Iris pigment epithelial cell (primary cell): Measurements from ENCODE around the gene EFNA5.
"Not testable (repeated sequence)": the region's sequence is repeated elsewhere in the genome, so short reads cannot be mapped to it uniquely, and the experiment has no call there.

Source experiments
- DNase-seq: peaks from one replicate; pipeline ENCODE4 v3.0.0-alpha.2; 2011; ENCODE audit warnings: low read depth

The EFNA5 gene

DNA sequence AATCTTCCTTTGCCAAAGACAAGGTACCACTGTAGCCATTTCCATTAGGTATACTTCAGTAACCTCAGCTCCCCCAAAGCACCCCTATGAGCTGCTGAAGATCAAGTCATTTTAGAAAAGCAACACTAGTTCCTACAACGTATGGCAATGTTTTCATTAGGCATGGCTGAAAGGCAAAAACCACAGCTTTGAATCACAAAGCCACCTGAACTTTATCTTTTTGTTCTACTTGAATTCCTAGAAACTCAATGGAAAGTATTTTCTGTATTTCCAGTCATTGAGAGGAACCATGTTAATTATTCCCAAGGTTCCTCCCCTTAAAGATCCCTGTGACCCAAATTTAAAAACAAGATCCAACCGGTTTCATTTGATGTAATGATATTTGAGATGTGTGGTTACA is 152.1 kb downstream of the EFNA5 start:
- no peak for DNase-seq

DNA sequence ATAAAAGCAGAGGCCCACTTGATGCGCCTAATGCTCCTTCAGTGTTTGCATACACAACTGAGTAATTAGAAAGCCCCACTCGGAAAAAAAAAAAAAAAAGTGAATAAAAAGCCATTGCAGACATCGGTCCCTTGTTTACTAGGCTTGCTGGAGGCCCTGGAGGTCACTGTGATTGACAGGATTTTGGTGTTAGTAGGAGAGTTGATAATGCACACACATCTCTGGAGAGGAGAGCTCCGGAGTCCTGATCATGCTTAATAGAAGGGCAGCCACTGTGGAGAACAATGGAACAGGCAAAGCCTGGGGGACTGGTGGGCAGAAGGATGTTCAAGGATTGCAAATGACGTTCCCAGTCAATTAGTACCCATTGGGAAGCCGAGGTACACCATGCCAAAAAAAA is 152.5 kb downstream of the EFNA5 start:
- no peak for DNase-seq

DNA sequence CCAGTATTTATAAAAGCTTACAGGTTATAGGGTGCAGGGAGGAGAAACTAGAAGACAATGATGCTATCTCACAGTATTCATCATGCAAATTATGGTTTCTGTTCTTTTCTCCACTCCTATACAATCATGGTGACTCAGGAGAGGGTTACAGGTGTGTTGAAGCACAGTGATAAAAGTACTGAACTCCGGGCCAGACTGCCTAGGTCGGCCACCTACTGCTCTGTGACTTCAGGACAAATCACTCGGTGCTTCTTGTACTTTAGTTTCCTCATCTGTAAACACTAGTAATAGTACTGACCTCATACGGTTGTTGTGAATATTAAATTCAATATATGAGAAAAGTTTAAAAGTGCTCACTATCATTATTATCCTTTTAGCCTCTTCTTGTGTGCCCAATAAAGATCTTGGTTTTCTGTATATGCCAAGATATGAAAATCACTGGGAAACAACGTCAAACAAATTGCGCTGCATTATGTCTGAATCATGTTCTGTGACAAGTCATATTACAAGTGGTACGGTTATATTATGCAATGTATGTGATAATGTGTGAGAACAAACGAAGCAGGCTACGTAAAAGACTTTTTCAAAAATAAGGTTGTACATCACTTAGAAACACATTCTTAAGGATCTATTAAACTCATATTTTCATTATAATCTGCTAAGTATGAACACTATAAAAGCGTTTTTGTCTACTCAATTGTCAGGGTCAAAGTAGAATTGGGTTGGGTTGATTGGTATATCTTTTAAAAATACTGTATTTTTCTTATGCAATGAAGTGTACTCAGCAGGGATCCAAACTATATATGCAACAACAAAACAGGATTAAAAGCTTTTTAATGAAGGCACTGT is 153.3 kb downstream of the EFNA5 start:
- DNase-seq: no peak

DNA sequence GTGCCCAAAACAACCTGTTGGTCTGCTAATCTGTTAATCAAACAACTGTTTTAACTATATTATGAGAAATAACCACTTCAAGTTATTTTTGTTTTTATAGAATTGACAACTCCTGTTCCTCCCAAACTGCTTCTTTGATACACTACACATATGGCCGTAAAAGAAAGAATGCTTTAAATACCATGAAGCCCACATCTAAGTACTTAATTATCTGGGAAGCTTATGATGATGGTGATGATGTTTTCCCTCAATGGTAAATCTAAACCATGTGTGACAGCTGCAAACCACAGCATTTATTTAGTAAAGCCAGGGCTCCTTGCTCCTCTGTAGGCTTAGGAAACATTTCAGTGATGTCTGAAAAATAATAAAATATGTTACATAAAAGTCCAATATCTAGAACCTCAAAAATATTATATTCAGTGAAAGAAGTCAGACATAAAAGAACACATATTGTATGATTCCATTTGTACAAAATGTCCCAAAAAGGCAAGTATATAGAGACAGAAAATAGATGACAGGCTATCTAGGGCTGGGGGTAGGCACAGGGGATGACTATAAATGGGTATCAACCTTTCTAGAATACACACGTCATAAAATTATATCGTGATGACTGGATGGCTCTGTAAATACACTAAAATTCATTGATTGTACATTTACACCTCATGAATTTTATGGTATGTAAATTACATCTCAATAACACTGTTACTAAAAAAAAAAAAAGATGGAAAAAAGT is 154.1 kb downstream of the EFNA5 start:
- peak; percentile 62 for DNase-seq

DNA sequence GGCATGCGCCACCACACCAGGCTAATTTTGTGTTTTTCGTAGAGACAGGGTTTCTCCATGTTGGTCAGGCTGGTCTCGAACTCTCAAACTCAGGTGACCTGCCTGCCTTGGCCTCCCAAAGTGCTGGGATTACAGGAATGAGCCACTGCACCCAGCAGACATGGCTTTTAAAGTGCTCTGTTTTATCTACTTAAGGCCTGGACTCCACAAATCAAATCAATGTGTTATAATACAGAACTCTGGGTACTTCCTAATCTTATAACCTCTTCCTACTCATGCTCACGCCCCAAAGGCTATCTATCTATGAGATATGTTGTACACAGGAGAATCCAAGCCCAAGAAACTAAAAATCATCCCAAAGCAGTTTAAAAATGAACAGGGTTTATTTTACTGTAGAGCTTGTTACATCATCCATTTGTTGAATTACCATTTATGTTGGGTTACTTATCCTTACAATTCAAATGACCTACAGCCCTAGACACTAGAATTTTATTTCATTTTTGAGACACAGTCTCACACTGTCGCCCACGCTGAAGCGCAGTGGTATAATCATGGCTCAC is 155.1 kb downstream of the EFNA5 start:
- no peak for DNase-seq

DNA sequence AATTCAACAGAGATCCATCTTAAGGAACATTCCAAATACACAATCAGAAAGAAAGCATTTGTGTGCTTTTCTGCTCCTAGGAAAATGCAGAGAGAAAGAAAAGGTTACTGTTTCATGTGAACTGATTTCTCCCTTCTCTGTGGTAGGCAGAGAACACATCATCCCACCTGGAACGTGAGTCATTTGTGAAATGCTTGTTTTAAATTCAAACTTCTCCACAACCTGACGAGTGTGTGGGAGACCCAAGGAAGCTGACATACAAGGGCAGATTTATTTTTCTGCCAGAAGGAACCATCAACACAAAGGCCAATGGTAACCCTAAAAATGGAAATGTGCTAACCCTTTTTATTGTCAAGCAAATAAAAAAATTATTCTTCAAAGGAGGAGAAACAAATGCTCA is 156.4 kb downstream of the EFNA5 start:
- DNase-seq: peak; percentile 36

DNA sequence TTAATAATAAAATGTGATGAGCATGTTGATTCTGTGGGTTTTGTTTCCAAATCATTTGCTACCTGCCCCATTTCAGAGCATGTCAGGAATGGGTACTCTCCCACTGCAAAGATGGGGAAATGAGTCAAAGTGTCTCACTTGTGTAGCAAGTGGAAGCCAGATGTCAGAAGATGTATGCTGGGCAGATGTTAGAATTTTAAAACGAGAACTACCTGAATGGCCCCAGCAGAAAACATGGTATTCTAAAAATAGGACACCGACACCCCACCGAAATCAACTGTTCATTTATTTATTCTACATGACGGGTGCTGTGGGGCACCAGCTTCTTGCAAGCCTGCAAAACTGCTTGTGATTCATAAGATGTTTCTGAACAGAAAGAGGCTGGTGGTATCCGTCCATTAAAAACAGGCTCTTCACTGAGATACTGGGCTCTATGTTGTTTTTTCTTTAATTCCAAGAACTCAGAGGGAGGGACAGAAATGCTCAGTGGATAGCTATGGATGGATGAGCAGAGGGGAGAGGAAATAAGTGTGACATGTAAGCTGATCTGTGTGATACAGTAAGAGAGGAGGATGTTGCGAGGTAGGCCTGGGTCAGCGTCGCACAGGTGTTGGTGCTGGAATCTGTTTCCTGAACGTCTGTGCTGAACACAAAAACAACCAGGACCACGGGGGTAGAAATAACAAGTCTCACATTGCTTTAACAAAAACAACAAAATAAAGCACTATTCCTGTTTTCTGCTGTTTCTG is 157.2 kb downstream of the EFNA5 start:
- peak; percentile 7 for DNase-seq

DNA sequence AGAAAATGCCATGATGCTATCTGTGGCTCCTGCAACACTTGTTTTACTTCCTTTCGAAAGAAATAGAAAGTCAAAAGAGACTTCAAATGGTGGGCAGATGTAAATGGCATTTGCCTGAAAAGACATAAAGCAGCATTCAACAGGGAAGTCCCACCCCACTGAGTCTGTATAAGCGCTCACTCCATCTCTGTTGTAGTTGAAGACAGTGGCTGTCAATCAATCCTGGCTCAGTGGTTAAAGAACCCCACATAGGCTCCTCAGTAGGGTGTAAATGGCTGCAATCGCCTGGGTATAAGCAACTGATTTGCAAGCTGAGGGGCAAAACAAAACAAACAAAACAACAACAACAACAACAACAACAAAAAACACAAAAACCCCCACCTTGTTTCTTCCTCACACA is 158.7 kb downstream of the EFNA5 start:
- DNase-seq: no peak

DNA sequence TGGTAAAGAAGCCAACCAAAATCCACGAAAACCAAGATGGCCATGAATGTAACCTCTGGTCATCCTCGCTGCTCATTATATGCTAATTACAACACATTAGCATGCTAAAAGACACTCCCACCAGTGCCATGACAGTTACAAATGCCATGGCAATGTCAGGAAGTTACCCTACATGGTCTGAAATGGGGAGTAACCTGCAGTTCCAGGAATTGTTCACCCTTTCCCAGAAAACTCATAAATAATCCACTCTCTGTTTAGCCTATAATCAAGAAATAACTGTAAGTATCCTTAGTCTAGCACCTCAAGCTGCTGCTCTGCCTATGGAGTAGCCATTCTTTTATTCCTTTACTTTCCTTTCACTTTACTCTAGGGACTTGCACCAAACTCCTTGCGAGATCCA is 160.6 kb downstream of the EFNA5 start:
- no peak for DNase-seq

DNA sequence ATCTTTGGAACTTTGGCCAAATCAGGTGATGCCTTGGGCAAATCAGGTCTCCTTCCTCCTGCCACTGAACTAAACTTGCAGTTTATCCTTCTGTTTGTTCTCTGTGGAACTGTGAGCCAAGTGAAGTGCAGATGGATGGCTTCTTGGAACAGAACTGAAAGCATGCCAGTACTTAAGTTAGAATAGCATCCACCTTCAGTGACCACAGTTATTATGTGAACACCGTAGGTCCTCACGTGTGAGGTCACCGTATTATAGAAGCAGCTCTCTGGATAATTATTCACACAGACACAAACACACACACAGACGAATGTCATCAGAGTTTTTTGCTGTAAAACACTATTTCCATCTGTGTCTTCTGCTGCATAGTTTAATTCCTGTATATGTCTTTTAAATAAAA is 162.6 kb downstream of the EFNA5 start:
- no peak for DNase-seq

DNA sequence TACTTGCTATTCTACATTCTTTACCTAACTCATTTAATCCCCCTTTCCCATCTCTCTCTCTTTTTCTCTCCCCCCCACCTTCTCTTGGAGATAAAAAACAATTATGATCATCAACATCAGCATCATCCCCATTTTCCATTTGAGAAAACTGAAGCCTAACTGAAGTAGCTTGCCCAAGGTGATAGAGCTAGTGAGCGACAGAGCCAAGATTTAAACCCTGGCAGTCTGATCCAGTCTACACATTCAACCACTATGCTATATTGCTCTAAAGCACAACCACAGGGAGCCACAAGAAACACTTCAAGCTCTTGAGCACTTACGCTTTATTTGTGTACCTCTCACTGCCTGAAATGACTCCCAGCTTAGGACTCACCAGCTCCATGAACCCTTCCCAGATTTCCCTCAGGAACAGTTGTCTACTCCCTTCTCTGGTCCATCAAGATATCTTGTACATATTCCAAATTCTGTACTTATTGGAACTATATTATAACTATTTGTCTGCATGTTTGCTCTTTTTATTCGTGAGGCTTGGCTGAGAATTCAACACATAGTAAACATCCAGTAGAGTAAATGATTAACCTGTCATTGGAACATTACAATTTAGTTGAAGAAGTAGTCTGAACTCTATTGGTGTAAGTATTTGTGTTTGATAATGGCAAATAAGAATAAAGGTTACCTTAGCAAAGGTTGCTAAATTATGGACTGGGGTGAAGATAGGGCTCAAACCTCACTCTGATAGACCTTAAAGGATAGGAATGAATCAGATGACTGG is 164.8 kb downstream of the EFNA5 start:
- no peak for DNase-seq

DNA sequence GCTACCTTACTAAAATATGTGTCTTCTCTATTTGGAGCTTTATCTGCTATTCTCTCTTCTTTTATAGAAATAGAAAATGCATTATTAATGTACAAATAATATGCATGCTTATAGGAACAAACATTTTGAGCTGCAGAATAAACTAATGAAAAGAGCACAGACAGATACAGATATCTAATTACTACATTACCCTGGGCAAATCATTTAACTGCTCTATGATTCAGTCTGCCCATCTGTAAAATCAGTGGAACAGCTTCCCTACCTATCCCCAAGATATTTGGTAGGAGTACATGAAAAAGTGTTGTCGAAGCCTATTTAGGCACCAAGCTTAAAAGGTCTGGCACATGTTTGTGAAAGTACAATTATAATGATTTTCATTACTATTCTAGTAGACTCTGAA is 166.3 kb downstream of the EFNA5 start:
- no peak for DNase-seq

DNA sequence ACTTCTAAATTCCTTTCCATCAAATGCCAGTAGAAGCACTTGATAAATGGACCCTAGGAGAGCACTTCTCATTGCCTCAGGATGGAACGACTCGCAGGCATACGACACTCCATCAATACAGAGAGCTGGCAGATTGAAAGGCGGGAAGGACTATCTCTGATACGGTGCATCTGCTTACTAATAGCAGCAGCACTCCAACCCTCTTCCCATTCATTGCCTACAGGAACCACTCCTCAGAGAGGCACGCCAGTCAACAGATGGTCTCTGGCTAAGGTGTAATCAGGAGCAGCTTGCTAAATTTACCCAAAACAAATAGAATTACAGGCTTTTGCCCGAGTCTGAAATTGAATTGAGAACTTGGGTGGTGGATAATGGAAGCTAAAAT is 168.1 kb downstream of the EFNA5 start:
- no peak for DNase-seq

DNA sequence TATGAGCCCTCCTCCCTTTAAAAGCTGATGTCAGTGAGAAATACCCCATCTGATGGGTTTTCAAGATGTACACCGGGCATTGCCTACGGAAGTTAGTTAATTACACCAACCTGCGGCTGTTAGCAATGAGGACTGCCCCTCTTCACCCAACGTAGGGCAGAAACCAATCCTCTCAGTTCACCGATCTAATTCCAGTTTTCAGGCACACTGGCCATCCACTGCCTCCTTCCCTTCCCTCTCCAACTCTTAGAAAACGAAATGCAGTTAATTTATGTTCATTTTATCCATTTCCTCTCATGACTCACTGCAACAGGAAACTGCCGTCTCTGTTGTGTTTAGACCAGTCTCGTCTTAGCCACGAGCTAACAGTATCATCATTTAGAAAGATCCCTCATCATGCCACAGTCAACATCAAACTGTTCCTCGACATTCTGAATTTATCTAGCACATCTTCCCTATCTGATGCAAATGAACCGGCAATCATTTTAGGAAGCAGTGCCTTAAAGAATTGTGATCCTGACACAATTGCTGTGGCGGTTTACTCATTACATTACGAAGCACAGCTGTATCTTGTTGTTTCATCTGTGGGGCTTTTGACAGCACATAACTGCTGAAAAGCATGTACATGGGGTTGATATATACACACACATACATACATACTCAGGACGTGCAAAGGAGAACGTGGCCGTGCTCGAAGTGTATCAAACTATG is 168.6 kb downstream of the EFNA5 start:
- DNase-seq: peak; percentile 76

DNA sequence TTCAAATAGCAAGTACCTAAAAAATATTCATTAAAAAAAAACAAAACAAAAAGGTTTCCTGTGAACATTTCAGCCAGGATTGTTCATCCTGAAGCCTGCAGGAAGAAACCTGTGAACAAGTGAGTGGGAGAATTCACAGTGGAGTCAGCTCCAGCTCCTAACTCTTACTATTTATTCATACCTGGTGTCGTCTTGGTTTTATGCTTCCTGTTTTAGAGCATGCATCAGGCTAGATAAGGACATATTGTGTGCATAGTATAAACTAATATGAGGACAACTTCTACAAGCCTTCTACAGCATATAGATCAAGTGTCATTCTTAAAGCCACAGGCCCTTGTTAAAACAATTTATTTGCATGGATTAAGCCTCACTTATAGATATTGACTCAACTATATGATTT is 169.9 kb downstream of the EFNA5 start:
- DNase-seq: no peak

DNA sequence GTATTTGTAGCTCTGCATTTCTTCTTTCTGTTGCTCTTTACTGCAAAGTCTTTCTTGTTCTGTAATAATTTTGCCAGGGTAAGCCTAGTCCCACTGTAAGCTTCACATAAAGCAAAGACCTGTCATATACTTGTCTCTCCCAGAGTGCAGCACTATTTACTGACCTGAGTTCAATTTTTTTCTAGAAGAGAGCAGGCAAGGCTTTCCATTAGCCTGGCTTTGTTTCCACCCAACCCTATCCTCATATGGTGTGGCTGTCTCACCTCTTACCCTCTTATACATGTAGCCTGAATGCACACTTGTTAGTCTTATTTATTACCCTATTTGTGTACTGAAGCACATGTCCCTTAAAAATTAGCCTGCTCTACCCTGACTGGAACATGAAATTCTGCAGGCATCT is 170.4 kb downstream of the EFNA5 start:
- no peak for DNase-seq

DNA sequence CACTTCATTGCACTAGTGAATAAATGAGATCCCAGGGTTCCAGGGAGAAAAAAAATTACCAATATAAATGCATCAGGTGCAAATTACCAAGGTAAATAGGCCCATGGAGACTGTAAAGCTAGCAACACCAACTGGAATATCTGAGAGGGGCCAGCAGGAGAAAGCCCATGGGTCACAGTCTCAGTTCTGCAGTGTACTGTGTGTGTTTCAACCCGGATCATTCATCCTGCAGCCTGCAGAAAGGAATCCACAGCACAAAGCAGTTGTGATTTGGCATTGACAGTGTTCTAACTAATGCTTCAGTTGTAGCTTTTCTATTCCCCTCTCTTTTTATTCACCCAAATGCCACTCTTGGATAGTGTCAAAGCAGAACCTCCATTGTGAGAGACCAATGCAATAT is 171.0 kb downstream of the EFNA5 start:
- DNase-seq: no peak

DNA sequence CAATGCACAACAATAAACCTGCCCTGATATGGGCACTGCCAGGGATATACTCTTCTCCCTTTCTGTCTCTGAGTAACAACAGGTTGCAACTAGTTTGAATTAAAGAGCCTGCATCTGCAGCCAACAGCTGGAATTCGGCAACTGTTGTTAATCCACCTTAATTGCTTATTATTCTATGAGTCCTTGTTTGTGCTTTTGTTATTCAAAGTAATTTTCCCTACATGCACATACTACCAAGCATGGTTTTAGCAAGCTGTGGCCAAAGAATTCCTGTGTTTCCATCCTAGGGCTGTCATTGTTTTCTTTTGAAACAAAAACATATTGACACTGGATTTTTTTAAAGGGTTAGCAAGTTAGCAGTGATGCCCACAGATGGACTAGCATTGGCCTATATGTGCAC is 171.5 kb downstream of the EFNA5 start:
- DNase-seq: no peak

DNA sequence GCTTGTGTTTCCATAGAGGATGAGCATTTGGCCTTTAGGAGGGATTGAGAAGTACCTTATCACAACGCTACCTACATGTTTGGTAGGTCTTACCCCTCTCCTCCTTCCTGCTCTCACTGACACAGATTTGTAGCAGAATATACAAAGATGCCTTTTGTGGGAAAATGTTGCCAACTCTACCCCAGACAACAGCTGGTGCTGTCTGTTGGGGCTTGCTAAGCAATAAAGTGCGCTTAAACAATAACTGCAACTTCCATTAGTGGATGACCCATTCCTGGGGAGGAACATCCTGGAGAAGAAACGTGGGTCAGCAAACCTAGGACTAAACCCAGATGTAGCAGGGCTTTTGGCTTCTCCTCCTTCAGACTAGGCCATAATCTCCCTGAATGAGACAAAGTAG is 174.3 kb downstream of the EFNA5 start:
- no peak for DNase-seq

DNA sequence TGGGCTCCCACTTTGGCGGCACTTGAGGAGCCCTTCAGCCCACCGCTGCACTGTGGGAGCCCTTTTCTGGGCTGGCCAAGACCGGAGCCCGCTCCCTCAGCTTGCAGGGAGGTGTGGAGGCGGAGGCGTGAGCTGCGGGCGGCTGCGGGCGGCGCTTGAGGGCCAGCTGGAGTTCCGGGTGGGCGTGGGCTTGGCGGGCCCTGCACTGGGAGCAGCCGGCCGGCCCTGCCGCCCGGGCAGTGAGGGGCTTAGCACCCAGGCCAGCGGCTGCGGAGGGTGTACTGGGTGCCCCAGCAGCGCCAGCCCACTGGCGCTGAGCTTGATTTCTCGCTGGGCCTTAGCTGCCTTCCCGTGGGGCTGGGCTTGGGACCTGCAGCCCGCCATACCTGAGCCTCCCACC is 176.6 kb downstream of the EFNA5 start:
- DNase-seq: not testable (repeated sequence)

DNA sequence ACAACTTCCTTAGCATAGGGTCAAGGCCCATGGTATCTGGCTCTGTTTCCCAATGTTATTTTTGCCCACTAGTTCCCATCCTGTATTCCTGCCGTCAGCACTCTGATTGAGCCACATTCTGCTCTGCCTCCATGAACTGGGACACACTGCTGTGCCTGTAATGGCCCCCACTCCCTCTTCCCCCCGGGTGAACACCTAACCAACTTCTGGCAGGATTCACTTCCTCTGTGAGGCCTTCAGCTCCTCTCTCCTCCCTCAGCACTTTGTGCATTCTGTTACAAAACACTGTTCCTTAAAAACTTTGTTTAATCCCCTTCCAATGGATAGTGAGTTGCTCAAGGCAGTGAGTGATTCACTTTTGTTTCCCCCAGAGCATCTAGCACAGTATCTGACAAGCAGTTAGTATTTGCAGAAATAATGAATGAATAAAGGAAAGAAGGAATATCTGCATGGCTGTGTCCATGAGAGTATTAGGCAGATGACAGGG is 183.6 kb downstream of the EFNA5 start:
- DNase-seq: peak; percentile 81
